ENCODE results near the gene OLFM2.

OLFM2 gene

DNA sequence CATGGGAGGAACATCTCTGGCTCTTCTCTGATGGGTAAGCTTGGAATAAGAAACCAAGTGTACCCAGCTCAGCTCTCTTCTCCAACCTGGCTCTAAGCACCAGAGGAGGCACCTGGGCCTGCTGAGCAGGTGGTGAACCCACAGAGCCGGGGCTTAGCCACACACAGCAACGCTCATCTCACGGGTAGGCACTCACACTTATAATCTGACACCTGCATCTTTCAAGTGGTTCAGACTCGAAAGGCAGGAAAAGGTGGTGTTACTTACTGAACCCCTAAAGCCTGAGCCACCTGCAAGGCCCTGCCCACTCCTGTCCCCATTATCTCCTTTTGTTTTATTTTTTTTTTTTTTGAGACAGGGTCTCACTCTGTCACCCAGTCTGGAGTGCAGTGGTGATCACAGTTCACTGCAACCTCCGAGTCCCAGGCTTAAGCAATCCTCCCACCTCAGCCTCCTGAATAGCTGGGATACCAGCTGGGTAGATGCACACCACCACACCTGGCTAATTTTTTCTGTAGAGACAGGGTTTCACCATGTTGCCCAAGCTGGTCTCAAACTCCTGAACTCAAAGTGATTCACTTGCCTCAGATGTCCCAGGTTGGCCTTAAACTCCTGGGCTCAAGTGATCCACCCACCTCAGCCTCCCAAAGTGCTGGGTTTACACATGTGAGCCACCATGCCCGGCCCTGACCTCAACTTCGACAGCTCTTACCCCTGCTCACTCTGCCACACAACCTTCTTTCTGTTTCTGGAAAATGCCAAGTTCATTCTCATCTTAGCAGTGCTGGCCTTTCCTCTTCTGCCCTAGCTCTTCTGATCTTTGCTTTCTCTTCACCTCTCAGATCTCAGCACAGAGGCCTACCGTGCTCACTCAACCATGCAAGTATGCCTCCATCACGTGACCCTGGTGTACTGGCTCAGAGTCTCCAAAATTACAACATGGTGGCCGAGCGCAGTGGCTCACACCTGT, 127.2 kb downstream of the OLFM2 start:
- TF ChIP-seq, protein P1, sequence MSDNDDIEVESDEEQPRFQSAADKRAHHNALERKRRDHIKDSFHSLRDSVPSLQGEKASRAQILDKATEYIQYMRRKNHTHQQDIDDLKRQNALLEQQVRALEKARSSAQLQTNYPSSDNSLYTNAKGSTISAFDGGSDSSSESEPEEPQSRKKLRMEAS (IDR thresholded peaks at IDR 0.05), result no peak
- TF ChIP-seq RAD21 (IDR thresholded peaks at IDR 0.05; ENCODE audit: low read depth) (no peak), EP300 (IDR thresholded peaks at IDR 0.05; ENCODE audit: borderline replicate concordance) (no peak), ZBTB7A (IDR thresholded peaks at IDR 0.05; ENCODE audit: low read depth) (no peak), TCF12 (IDR thresholded peaks at IDR 0.05; ENCODE audit: low read depth) (no peak), CEBPB (IDR thresholded peaks at IDR 0.05) (no peak)
- TF ChIP-seq, protein P2, sequence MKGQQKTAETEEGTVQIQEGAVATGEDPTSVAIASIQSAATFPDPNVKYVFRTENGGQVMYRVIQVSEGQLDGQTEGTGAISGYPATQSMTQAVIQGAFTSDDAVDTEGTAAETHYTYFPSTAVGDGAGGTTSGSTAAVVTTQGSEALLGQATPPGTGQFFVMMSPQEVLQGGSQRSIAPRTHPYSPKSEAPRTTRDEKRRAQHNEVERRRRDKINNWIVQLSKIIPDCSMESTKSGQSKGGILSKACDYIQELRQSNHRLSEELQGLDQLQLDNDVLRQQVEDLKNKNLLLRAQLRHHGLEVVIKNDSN (IDR thresholded peaks at IDR 0.05), result peak; percentile 65

GRCh38 chr19:9806803-9807202, 129.5 kb downstream of the OLFM2 start:
- TF ChIP-seq EGR1 (IDR thresholded peaks at IDR 0.05) (no peak), TCF12 (IDR thresholded peaks at IDR 0.05; ENCODE audit: low read depth) (no peak), CEBPB (IDR thresholded peaks at IDR 0.05) (no peak), TEAD4 (IDR thresholded peaks at IDR 0.05) (no peak), YY1 (IDR thresholded peaks at IDR 0.05; ENCODE audit: low read depth) (no peak)
- TF ChIP-seq, protein P1 (IDR thresholded peaks at IDR 0.05), result no peak

Data from Ishikawa (cell line).